GM10248 (cell line): ENCODE data around the gene RRN3.
"Not testable (repeated sequence)": the region's sequence is repeated elsewhere in the genome, so short reads cannot be mapped to it uniquely, and the experiment has no call there.

Experiments
- CTCF ChIA-PET: fragments of 300-600 bp; sonication (Branson Sonifier 250); formaldehyde crosslinking; extraction: SDS; loops from one replicate; lab custom pipeline; 2021; ENCODE audit warnings: antibody characterized with exemption; lab: Yijun Ruan, JAX
- POLR2A ChIA-PET: fragments of 350-650 bp; sonication (Branson Sonifier 250); formaldehyde crosslinking; extraction: SDS; loops from one replicate; lab custom pipeline; 2020; ENCODE audit warnings: antibody characterized with exemption; lab: Yijun Ruan, JAX
- DNase-seq: peaks from one replicate; pipeline ENCODE4 v3.0.0; 2012; ENCODE audit errors: extremely low spot score
- TF ChIP-seq, protein P1 (sequence below): IDR thresholded peaks from 2 replicates; pipeline ENCODE4 v1.5.1; 2012; ENCODE audit warnings: mild to moderate bottlenecking, low read depth; ENCODE audit errors: extremely low read depth, missing control alignments, control extremely low read depth

The RRN3 gene

DNA sequence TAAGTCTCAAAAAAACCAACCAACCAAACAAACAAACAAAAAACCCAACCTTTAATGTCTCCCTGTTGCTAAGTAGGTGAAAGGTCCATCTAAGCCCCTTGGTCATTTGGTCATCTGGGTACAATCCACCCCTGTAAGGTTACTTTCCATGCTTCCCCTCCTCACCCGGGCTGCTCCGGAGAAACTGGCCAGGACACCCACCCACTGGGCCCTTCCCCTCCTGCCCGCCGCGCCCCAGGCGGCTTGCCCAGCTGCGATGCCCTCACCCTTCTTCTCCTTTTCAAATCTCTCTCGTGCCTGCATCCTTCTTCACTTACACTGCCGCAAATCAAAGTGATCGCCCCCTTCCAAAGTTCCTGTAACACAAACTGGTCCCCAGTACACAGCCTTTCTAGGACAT lies 40.2 kb downstream of the RRN3 start:
- DNase-seq = no peak
- ChIA-PET CTCF (interaction anchor here (1.1 kb wide), 1 partner anchor 11 kb away, joined by 3 read pairs; no protein-coding TSS in a partner anchor), POLR2A (no interaction called here)
- TF ChIP-seq, protein P1, sequence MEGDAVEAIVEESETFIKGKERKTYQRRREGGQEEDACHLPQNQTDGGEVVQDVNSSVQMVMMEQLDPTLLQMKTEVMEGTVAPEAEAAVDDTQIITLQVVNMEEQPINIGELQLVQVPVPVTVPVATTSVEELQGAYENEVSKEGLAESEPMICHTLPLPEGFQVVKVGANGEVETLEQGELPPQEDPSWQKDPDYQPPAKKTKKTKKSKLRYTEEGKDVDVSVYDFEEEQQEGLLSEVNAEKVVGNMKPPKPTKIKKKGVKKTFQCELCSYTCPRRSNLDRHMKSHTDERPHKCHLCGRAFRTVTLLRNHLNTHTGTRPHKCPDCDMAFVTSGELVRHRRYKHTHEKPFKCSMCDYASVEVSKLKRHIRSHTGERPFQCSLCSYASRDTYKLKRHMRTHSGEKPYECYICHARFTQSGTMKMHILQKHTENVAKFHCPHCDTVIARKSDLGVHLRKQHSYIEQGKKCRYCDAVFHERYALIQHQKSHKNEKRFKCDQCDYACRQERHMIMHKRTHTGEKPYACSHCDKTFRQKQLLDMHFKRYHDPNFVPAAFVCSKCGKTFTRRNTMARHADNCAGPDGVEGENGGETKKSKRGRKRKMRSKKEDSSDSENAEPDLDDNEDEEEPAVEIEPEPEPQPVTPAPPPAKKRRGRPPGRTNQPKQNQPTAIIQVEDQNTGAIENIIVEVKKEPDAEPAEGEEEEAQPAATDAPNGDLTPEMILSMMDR = no peak

DNA sequence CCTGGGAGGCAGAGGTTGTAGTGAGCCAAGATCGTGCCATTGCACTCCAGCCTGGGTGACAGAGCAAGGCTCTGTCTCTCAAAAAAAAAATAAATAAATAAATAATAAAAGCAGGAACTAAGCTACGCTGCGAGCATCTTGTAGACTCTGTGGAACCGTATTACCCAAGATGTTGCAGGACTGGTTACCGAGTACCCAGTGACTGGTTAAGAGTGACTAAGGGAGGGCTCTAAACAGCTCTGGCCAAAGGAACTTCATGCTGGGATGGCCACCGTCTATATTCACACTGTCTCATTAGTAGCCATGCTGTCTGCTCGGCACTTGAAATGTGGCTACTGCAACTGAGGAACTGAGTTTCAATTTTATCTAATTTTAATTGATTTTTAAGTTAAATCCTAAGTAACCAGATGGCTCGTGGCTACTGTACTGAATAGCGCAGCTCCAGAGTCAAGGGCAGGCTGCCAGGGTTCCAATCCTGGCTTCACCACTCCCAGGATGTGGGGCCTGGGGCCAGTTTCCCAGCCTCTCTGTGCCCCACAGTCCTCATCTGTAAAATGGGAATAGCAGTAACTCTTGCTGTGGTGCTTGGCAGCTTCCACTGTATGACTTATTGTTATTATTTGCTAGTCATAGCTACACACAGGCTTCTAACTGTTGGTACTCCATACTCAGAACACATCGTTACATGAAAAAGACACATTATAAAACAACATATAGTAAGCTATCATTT lies 41.2 kb downstream of the RRN3 start:
- TF ChIP-seq, protein P1 = no peak
- POLR2A ChIA-PET = no interaction called here
- DNase-seq = no peak
- CTCF ChIA-PET = interaction anchor here (1.1 kb wide), 2 partner anchors 10 to 12 kb away, joined by 3 read pairs; no protein-coding TSS in a partner anchor

DNA sequence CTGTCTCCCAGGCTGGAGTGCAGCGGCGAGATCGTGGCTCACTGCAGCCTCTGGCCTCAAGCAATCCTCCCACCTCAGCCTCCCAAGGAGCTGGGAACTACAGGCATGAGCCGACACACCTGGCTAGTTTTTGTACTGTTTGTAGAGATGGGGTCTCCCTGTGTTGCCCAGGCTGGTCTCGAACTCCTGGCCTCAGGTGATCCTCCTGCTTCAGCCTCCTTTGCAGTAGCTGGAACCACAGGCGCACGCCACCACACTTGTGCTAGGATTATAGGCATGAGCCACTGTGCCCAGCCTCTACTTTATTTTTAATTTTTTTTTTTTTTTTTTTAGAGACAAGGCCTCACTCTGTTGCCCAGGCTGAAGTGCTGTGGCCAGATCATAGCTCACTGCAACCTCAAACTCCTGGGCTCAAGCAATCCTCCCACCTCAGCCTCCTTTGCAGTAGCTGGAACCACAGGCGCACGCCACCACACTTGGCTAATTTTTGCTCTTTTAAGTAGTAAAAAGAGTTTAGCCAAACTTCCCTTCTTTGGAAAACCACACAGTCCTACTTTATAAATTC lies 42.6 kb downstream of the RRN3 start:
- TF ChIP-seq, protein P1 = no peak
- DNase-seq = no peak
- ChIA-PET CTCF (interaction anchor here (1.2 to 1.3 kb wide), 2 partner anchors 10 to 15 kb away, joined by 3 read pairs; no protein-coding TSS in a partner anchor), POLR2A (no interaction called here)

DNA sequence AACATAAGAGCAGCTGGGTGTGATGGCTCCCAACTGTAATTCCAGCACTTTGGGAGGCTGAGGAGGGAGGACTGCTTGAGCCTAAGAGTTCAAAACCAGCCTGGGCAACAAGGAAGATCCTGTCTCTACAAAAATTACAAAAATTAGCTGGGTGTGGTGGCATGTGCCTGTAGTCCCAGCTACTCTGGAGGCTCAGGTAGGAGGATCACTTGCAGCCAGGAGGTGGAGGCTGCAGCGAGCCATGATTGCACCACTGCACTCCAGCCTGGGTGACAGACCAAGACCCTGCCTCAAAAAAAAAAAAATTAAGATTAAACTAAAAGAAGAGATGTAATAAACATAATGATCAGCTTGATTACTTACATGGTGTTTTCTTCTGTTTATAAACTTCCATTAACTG lies 43.6 kb downstream of the RRN3 start:
- CTCF ChIA-PET = interaction anchor here (1.3 kb wide), 1 partner anchor 14 kb away, joined by 3 read pairs; no protein-coding TSS in a partner anchor
- DNase-seq, POLR2A ChIA-PET: not testable (repeated sequence)

DNA sequence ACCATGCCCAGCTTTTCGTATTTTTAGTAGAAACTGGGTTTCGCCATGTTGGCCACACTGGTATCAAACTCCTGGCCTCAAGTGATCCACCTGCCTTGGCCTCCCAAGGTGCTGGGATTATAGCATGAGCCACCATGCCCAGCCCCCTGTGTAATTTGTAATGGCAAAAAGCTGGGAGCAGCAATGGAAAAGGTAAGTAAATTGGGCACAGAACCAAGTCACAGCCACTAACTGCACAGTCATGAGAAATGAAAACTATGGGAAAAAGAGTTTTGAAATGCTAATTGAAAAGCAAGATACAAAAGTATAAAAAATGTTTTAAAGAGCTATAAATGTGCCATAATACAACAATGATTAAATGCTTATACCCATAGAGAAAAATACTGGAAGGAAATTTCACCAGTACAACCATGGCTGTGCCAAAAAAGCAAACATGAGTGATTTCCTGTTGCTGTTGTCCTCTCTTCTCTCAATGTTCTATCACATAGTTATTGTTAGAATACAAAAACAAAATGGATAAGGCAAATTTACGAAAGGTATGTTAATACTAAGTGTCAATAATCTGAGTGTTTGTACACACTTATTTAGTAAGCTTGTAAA lies 44.4 kb downstream of the RRN3 start:
- POLR2A ChIA-PET = no interaction called here
- TF ChIP-seq, protein P1 = no peak
- DNase-seq = no peak
- CTCF ChIA-PET = interaction anchor here (0.8 kb wide), 1 partner anchor 10 kb away, joined by 3 read pairs; no protein-coding TSS in a partner anchor

DNA sequence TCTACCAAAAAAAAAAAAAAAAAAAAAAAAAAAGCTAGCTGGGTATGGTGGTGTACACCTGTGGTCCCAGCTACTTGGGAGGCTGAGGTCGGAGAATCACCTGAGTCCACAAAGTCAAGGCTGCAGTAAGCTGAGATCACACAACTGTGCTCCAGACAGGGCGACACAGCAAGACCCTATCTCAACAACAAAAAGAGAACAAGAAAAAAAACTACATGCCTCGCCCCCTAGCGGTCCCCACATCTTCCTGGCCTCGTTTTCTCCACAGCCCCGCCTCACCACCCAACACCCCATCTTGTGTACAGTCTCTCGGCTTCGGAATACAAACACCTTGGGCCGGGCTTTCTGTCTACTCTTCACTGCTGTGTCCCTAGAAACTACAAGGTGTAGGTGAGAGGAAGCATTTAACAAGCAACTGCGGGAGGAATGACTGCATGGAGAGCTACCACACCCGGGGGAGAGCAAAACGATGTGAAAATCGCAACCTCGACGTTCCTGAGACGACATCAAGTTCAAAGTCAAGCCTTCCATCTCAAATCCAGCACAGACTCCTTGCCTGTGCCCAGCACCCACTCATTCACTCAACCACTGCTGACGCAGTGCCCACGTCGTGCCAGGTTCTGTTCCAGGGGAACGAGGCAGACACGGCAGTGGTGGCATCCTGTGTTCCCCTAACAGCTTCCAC lies 47.2 kb downstream of the RRN3 start:
- CTCF ChIA-PET = no interaction called here

DNA sequence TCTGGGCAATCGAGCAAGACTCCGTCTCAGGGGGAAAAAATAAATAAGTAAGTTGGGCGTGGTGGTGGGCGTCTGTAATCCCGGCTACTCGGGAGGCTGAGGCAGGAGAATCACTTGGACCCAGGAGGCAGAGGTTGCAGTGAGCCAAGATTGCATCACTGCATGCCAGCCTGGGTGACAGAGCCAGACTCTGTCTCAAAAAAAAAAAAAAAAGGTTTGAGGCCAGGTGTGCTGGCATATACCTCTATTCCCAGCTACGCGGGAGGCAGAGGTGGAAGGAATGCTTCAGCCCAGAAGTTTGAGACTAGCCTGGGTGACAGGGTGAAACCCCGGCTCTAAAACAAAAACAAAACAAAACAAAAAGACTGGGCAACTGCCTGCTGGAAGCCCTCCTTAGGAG lies 48.8 kb downstream of the RRN3 start:
- DNase-seq, CTCF ChIA-PET, POLR2A ChIA-PET: not testable (repeated sequence)

More for the DNA sequence above, 47.2 kb downstream of the RRN3 start:
- TF ChIP-seq, protein P1 = no peak
- DNase-seq = no peak
- POLR2A ChIA-PET = interaction anchor here (0.6 kb wide), 1 partner anchor 8 kb away, joined by 6 read pairs; no protein-coding TSS in a partner anchor
